ENCODE results near the gene SEMA5B. TPM values are rescaled to one million over a fixed set of nuclear protein-coding genes. Genes with fewer than 3 reads are reported as not detected.
A peak's percentile ranks its signal among the peaks of the same experiment; 100 is the strongest.

The SEMA5B gene
- total RNA-seq, 1 experiment from 2014 or later, result not detected

- Histone ChIP-seq H3K27me3 (ENCODE audit: insufficient read depth, low read depth) (no peaks in the 10 kb centered on the region), H3K9me2 (ENCODE audit: insufficient read depth) (no peaks in the 10 kb centered on the region), H3K4me2 (no peak overlapping the region), H3F3A (ENCODE audit: insufficient read depth, low read depth) (peaks cover 5% of the 10 kb centered on the region; the same call in 1 of the 2 replicates), H3K4me3 (no peak overlapping the region), H3K27ac (no peak overlapping the region), H2AFZ (no peak overlapping the region), H3K9me3 (ENCODE audit: insufficient read depth, low read depth) (no peaks in the 10 kb centered on the region), H3K4me1 (replicated peaks; ENCODE audit: insufficient read depth) (peaks cover 37% of the 10 kb centered on the region), H4K20me1 (ENCODE audit: insufficient read depth) (no peaks in the 10 kb centered on the region), H3K36me3 (ENCODE audit: low read depth) (no peaks in the 10 kb centered on the region), H3K79me2 (ENCODE audit: low read depth) (no peaks in the 10 kb centered on the region)
- CTCF ChIA-PET, result interaction anchor here (0.6 to 2.2 kb wide), 4 partner anchors 32 to 315 kb away, joined by 3 to 9 read pairs (median 6); no protein-coding TSS in a partner anchor
- BruUV-seq (replicated peaks), result no TSS peak
- intact Hi-C loops (cut with micrococcal nuclease; ENCODE audit: unreplicated experiment), result loop anchor here (1.0 to 10.0 kb wide), 8 partner anchors 84 to 613 kb away; partner anchors contain the start of gene PARP14
- DNase-seq, result no peak
- POLR2A ChIA-PET (ENCODE audit: unreplicated experiment), result no interaction called here
- no peak for TF ChIP-seq CTCF (conservative IDR thresholded peaks at IDR 0.05)
- TF ChIP-seq EZH2 (IDR thresholded peaks at IDR 0.05; ENCODE audit: low read depth), result no peak
These were observed 83.8 kb downstream of the SEMA5B start for GRCh38 chr3:122943828-122944190.

GRCh38 chr3:122942937-122943827, 84.4 kb downstream of the SEMA5B start:
- TF ChIP-seq CTCF (conservative IDR thresholded peaks at IDR 0.05), result peak; percentile 94
- no peak for TF ChIP-seq EZH2 (IDR thresholded peaks at IDR 0.05; ENCODE audit: low read depth)
- no peak overlapping the region for H3K27ac ChIP-seq
- no peak overlapping the region for H2AFZ ChIP-seq
- peaks cover 34% of the 10 kb centered on the region for H3K4me1 ChIP-seq (replicated peaks; ENCODE audit: insufficient read depth)
- no peak overlapping the region for H3K4me3 ChIP-seq
- no peaks in the 10 kb centered on the region for H3K36me3 ChIP-seq (ENCODE audit: low read depth)
- H3K27me3 ChIP-seq (ENCODE audit: insufficient read depth, low read depth), result no peaks in the 10 kb centered on the region
- H3K9me3 ChIP-seq (ENCODE audit: insufficient read depth, low read depth), result no peaks in the 10 kb centered on the region
- POLR2A ChIA-PET (ENCODE audit: unreplicated experiment), result no interaction called here
- intact Hi-C loops (cut with micrococcal nuclease; ENCODE audit: unreplicated experiment), result loop anchor here (1.0 to 10.0 kb wide), 8 partner anchors 84 to 614 kb away; partner anchors contain the start of gene PARP14
- CTCF ChIA-PET, result interaction anchor here (0.6 to 2.2 kb wide), 5 partner anchors 32 to 550 kb away, joined by 3 to 9 read pairs (median 5); no protein-coding TSS in a partner anchor
- peak; percentile 64 to 83 for DNase-seq
- peaks cover 5% of the 10 kb centered on the region; the same call in 1 of the 2 replicates for H3F3A ChIP-seq (ENCODE audit: insufficient read depth, low read depth)
- H3K79me2 ChIP-seq (ENCODE audit: low read depth), result no peaks in the 10 kb centered on the region
- BruUV-seq (replicated peaks), result no TSS peak
- H4K20me1 ChIP-seq (ENCODE audit: insufficient read depth), result no peaks in the 10 kb centered on the region
- no peak overlapping the region for H3K4me2 ChIP-seq
- H3K9me2 ChIP-seq (ENCODE audit: insufficient read depth), result no peaks in the 10 kb centered on the region

- Histone ChIP-seq H3K4me1 (replicated peaks; ENCODE audit: insufficient read depth) (peaks cover 24% of the 10 kb centered on the region), H3K27me3 (ENCODE audit: insufficient read depth, low read depth) (no peaks in the 10 kb centered on the region), H4K20me1 (ENCODE audit: insufficient read depth) (no peaks in the 10 kb centered on the region), H3K4me2 (no peak overlapping the region), H3K36me3 (ENCODE audit: low read depth) (no peaks in the 10 kb centered on the region), H3K9me2 (ENCODE audit: insufficient read depth) (no peaks in the 10 kb centered on the region), H3K27ac (no peak overlapping the region), H3K9me3 (ENCODE audit: insufficient read depth, low read depth) (no peaks in the 10 kb centered on the region), H3K4me3 (no peak overlapping the region), H3K79me2 (ENCODE audit: low read depth) (no peaks in the 10 kb centered on the region), H3F3A (ENCODE audit: insufficient read depth, low read depth) (peaks cover 5% of the 10 kb centered on the region; the same call in 1 of the 2 replicates), H2AFZ (no peak overlapping the region)
- no TSS peak for BruUV-seq (replicated peaks)
- TF ChIP-seq CTCF (conservative IDR thresholded peaks at IDR 0.05) (no peak), EZH2 (IDR thresholded peaks at IDR 0.05; ENCODE audit: low read depth) (no peak)
- CTCF ChIA-PET, result interaction anchor here (0.6 to 2.2 kb wide), 5 partner anchors 49 to 549 kb away, joined by 3 to 11 read pairs (median 3); no protein-coding TSS in a partner anchor
- POLR2A ChIA-PET (ENCODE audit: unreplicated experiment), result no interaction called here
- DNase-seq, result no peak
- intact Hi-C loops (cut with micrococcal nuclease; ENCODE audit: unreplicated experiment), result loop anchor here (2.0 to 10.0 kb wide), 6 partner anchors 83 to 615 kb away; partner anchors contain the start of gene PARP14
These were observed 85.3 kb downstream of the SEMA5B start for GRCh38 chr3:122942239-122942638.

Data from PC-9 (cell line).